H1 (cell line): ENCODE results near the gene KLHL34. TPM values are rescaled to one million over a fixed set of nuclear protein-coding genes. Genes with fewer than 3 reads are reported as not detected.

Experiments
- CTCF ChIA-PET: fragments of 300-600 bp; sonication (Branson Sonifier 250); formaldehyde crosslinking; loops from one replicate; lab custom pipeline; 2021; ENCODE audit not compliant: partially characterized antibody; lab: Charles Lee
- POLR2A ChIA-PET: fragments of 300-600 bp; sonication (Branson Sonifier 250); formaldehyde crosslinking; loops from one replicate; lab custom pipeline; 2021; ENCODE audit warnings: inconsistent platforms; ENCODE audit not compliant: partially characterized antibody; lab: Charles Lee
- DNase-seq, 2 experiments: peaks; one replicate each; pipeline versions ENCODE4 v3.0.0 to v3.0.0-alpha.2; 2010 to 2022; ENCODE audit warnings: low spot score in 2 of 2, low read depth in 1 of 2, mixed read lengths in 1 of 2
- FAIRE-seq: peaks from 2 replicates; lab custom pipeline; 2011; peaks lifted over from hg19 to GRCh38; lab: Jason Lieb, UNC
- H2AFZ ChIP-seq: 2 replicates; pipeline ENCODE4 v1.8.1; 2012; ENCODE audit warnings: low read length, inconsistent platforms
- H2AK5ac ChIP-seq: 2 replicates; pipeline ENCODE4 v1.6.1; 2013; ENCODE audit warnings: low read depth, low read length
- H2BK120ac ChIP-seq: replicated peaks from 2 replicates; pipeline ENCODE3; 2013; ENCODE audit warnings: low read depth, low read length, inconsistent platforms
- H2BK12ac ChIP-seq: 2 replicates; pipeline ENCODE4 v1.6.1; 2013; ENCODE audit warnings: low read depth, low read length
- H2BK15ac ChIP-seq: 2 replicates; pipeline ENCODE4 v1.6.1; 2013; ENCODE audit warnings: low read length
- H2BK20ac ChIP-seq: 2 replicates; pipeline ENCODE4 v1.6.1; 2013; ENCODE audit warnings: low read length
- H2BK5ac ChIP-seq: 2 replicates; pipeline ENCODE4 v1.6.1; 2013; ENCODE audit warnings: low read depth, low read length
- H3K14ac ChIP-seq: 2 replicates; pipeline ENCODE4 v1.6.1; 2013; ENCODE audit warnings: inconsistent platforms; ENCODE audit not compliant: insufficient read length
- H3K18ac ChIP-seq: 2 replicates; pipeline ENCODE4 v1.6.1; 2013; ENCODE audit warnings: low read length; ENCODE audit errors: extremely low read depth
- H3K23ac ChIP-seq: 2 replicates; pipeline ENCODE4 v1.6.1; 2013; ENCODE audit warnings: inconsistent platforms; ENCODE audit not compliant: insufficient read length
- H3K23me2 ChIP-seq: 2 replicates; pipeline ENCODE4 v1.6.1; 2013; ENCODE audit warnings: low read depth, low read length
- H3K27ac ChIP-seq: 2 replicates; pipeline ENCODE4 v1.6.1; 2011; ENCODE audit warnings: low read depth, low read length, inconsistent platforms
- H3K27me3 ChIP-seq, 4 experiments: replicated peaks in 1 of 4; 1 replicate in 1 of 4; 2 replicates in 3 of 4; pipeline versions ENCODE4 v1.6.1 to v1.8.1; 2011 to 2013; ENCODE audit warnings: low read length in 3 of 4, mild to moderate bottlenecking in 3 of 4, inconsistent platforms in 2 of 4, mixed read lengths in 2 of 4, moderate library complexity in 1 of 4; ENCODE audit not compliant: control insufficient read depth in 3 of 4, insufficient read depth in 3 of 4; ENCODE audit errors: extremely low read depth in 1 of 4
- H3K36me3 ChIP-seq, 4 experiments: 2 replicates each; pipeline versions ENCODE4 v1.6.1 to v1.8.1; 2011 to 2013; ENCODE audit warnings: mild to moderate bottlenecking in 4 of 4, low read length in 3 of 4, moderate library complexity in 2 of 4, control low read depth in 1 of 4, inconsistent platforms in 1 of 4; ENCODE audit not compliant: insufficient read depth in 4 of 4, control insufficient read depth in 2 of 4
- H3K4ac ChIP-seq: replicated peaks from 2 replicates; pipeline ENCODE3; 2013; ENCODE audit warnings: low read length, low read depth, mixed read lengths, inconsistent platforms; ENCODE audit not compliant: insufficient read length
- H3K4me1 ChIP-seq, 4 experiments: replicated peaks in 1 of 4; 1 replicate in 1 of 4; 2 replicates in 3 of 4; pipeline versions ENCODE4 v1.6.1 to v1.8.1; 2011 to 2013; ENCODE audit warnings: low read length in 3 of 4, inconsistent platforms in 2 of 4, mixed read lengths in 1 of 4; ENCODE audit not compliant: insufficient read depth in 4 of 4, control insufficient read depth in 3 of 4
- H3K4me2 ChIP-seq, 2 experiments: 2 replicates each; pipeline versions ENCODE4 v1.6.1 to v1.8.1; 2011 to 2013; ENCODE audit warnings: low read depth in 2 of 2, low read length in 2 of 2, control low read depth in 1 of 2, inconsistent platforms in 1 of 2, mild to moderate bottlenecking in 1 of 2; ENCODE audit not compliant: insufficient read depth in 1 of 2
- H3K4me3 ChIP-seq, 4 experiments: fragments of 200-600, 300-600 bp in 1 of 4; sonication (generic), shearing (Covaris generic), sonication (Bioruptor Twin) in 1 of 4; 2 replicates each; pipeline versions ENCODE4 v1.5.1 to v1.8.1; 2011 to 2016; ENCODE audit warnings: low read length in 4 of 4, low read depth in 3 of 4, control low read depth in 2 of 4, inconsistent platforms in 2 of 4, mild to moderate bottlenecking in 2 of 4, mixed read lengths in 1 of 4, moderate library complexity in 1 of 4; ENCODE audit not compliant: insufficient read depth in 2 of 4; ENCODE audit errors: extremely low read depth in 1 of 4
- H3K56ac ChIP-seq: replicated peaks from 2 replicates; pipeline ENCODE3; 2013; ENCODE audit warnings: low read depth, mild to moderate bottlenecking, mixed read lengths, low read length, inconsistent platforms; ENCODE audit not compliant: insufficient read length
- H3K79me1 ChIP-seq: 2 replicates; pipeline ENCODE4 v1.6.1; 2013; ENCODE audit warnings: low read depth, low read length, control low read depth
- H3K79me2 ChIP-seq, 2 experiments: 2 replicates each; pipeline versions ENCODE4 v1.6.1 to v1.8.1; 2012 to 2013; ENCODE audit warnings: low read length in 2 of 2, mild to moderate bottlenecking in 2 of 2, inconsistent platforms in 1 of 2; ENCODE audit not compliant: insufficient read depth in 2 of 2, control insufficient read depth in 1 of 2
- H3K9ac ChIP-seq, 4 experiments: replicated peaks in 1 of 4; 1 replicate in 1 of 4; 2 replicates in 3 of 4; pipeline versions ENCODE4 v1.6.1 to v1.8.1; 2011 to 2013; ENCODE audit warnings: low read depth in 3 of 4, low read length in 3 of 4, control low read depth in 2 of 4, mild to moderate bottlenecking in 2 of 4, moderate library complexity in 2 of 4, inconsistent platforms in 1 of 4; ENCODE audit errors: extremely low read depth in 1 of 4
- H3K9me3 ChIP-seq, 2 experiments: 2 replicates each; pipeline versions ENCODE4 v1.6.1 to v1.8.1; 2012 to 2013; ENCODE audit warnings: mild to moderate bottlenecking in 2 of 2, moderate library complexity in 2 of 2, control low read depth in 1 of 2, inconsistent platforms in 1 of 2, low read depth in 1 of 2, low read length in 1 of 2, mixed read lengths in 1 of 2; ENCODE audit not compliant: insufficient read depth in 2 of 2
- H4K20me1 ChIP-seq, 2 experiments: replicated peaks in 1 of 2; 2 replicates each; pipeline versions ENCODE3 to v1.8.1; 2011 to 2013; ENCODE audit warnings: inconsistent platforms in 2 of 2, low read length in 2 of 2, mild to moderate bottlenecking in 1 of 2; ENCODE audit not compliant: insufficient read depth in 2 of 2, control insufficient read depth in 1 of 2
- H4K5ac ChIP-seq: 2 replicates; pipeline ENCODE4 v1.6.1; 2013; ENCODE audit warnings: low read length, low read depth, mixed read lengths, inconsistent platforms; ENCODE audit not compliant: insufficient read length
- H4K8ac ChIP-seq: 2 replicates; pipeline ENCODE4 v1.8.0; 2013; ENCODE audit warnings: mild to moderate bottlenecking, moderate library complexity, low read length, inconsistent platforms; ENCODE audit not compliant: insufficient read depth; ENCODE audit errors: extremely low read depth
- H4K91ac ChIP-seq: replicated peaks from 2 replicates; pipeline ENCODE3; 2013; ENCODE audit warnings: low read length, mixed read lengths, inconsistent platforms; ENCODE audit not compliant: insufficient read length
- NANOG ChIP-seq: IDR thresholded peaks from 2 replicates; pipeline ENCODE4 v1.6.1; 2011; ENCODE audit warnings: low read length, low read depth, mild to moderate bottlenecking, inconsistent platforms; ENCODE audit not compliant: insufficient read depth, poor library complexity, severe bottlenecking
- WGBS, 2 experiments: shearing (Covaris generic) in 1 of 2; methylation state at CpG; one replicate each; pipeline versions ENCODE4 v1.1.6 to v1.1.7; 2013 to 2015; ENCODE audit warnings: low lambda C conversion rate in 2 of 2, mixed read lengths in 2 of 2, inconsistent platforms in 1 of 2, low coverage in 1 of 2, missing lambda C conversion rate in 1 of 2; ENCODE audit not compliant: insufficient replicate concordance in 2 of 2, insufficient coverage in 1 of 2, insufficient read length in 1 of 2; ENCODE audit errors: extremely low coverage in 1 of 2, missing lambda C conversion rate in 1 of 2; 5-methylcytosine and 5-hydroxymethylcytosine counted together
- polyA plus RNA-seq, 7 experiments: library from polyadenylated mRNA; depleted of rRNA in 3 of 7; stranded (reverse) in 5 of 7; unstranded in 2 of 7; fragments of >200 nt in 5 of 7; fragments of 200-250 nt in 2 of 7; gene quantifications; 1 replicate in 5 of 7; 2 replicates in 1 of 7; 4 replicates in 1 of 7; pipeline versions ENCODE4 v1.2.1 to v1.2.3, GENCODE V29; 2011 to 2013; ENCODE audit warnings: missing spikeins in 2 of 7, mixed read lengths in 2 of 7
- total RNA-seq: library from RNA; stranded (reverse); fragmentation: NEBNext Ultra II Directional; extraction: Animal tissue kit (Norgen Biotek cat#: 25700); gene quantifications from 2 replicates; pipeline ENCODE4 v1.2.1, GENCODE V29; 2021
- TF ChIP-seq, protein P1 (sequence below), 3 experiments: IDR thresholded peaks; 1 replicate in 2 of 3; 2 replicates in 1 of 3; pipeline versions ENCODE4 v1.5.1 to v1.6.1; 2011; ENCODE audit warnings: low read length in 3 of 3, mild to moderate bottlenecking in 3 of 3, inconsistent platforms in 2 of 3, low read depth in 1 of 3, moderate library complexity in 1 of 3; ENCODE audit not compliant: insufficient read depth in 1 of 3; ENCODE audit errors: control extremely low read depth in 1 of 3

The KLHL34 gene
- total and polyA plus RNA-seq, 2 of the 8 experiments (the other 6 are each of a cell fraction or from before 2014, with no cell fraction given), result not detected

DNA sequence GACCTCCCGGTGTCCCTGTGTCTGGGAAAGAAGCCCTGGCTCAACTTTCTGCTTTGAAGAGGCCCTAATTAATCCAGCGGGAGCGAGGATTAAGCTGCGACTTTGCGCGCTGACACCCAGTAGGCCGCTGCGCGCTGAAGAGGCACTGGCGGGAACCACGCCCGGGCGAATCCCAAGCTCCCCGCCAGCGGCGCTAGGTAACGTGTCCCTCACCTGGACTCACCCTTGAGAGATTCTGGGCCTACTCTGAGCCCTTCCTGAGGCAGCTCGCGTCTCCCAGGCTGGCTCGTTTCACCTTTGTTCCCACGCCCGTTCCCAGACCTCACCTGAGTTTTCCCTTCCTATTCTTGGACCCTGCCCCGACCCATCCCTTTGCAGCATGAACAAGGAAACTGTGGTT is 616 bp upstream of the KLHL34 start:
- Histone ChIP-seq H2AFZ (no peak overlapping the region), H3K56ac (no peak overlapping the region), H2BK5ac (no peak overlapping the region), H2AK5ac (no peak overlapping the region), H3K4me1 (no peaks in the 10 kb centered on the region), H4K91ac (no peak overlapping the region), H3K27me3 (no peaks in the 10 kb centered on the region), H3K14ac (no peak overlapping the region), H3K79me2 (no peaks in the 10 kb centered on the region), H2BK120ac (no peak overlapping the region), H3K4me3 (no peak overlapping the region; a peak in 1 of 8 replicates), H3K36me3 (no peaks in the 10 kb centered on the region), H4K8ac (no peak overlapping the region), H4K5ac (no peak overlapping the region), H3K23me2 (no peaks in the 10 kb centered on the region), H4K20me1 (no peaks in the 10 kb centered on the region), H3K4ac (no peak overlapping the region), H3K4me2 (peak overlapping the region in 1 of 2 experiments; percentile 18; a peak in 1 of 4 replicates), H2BK20ac (no peak overlapping the region), H3K9me3 (no peaks in the 10 kb centered on the region; a peak in 1 of 4 replicates), H3K9ac (no peak overlapping the region), H3K79me1 (no peaks in the 10 kb centered on the region), H3K18ac (no peak overlapping the region), H2BK15ac (no peak overlapping the region), H2BK12ac (no peak overlapping the region), H3K27ac (no peak overlapping the region), H3K23ac (no peak overlapping the region)
- FAIRE-seq (no peak), DNase-seq (no peak)
- 98% methylated on average over 7 of the region's 23 CpGs; no CpG with 5 or more reads in 1 of the 2 experiments for WGBS, 2 experiments
- ChIA-PET CTCF (no interaction called here), POLR2A (no interaction called here)
- TF ChIP-seq NANOG, result no peak
- TF ChIP-seq, protein P1, sequence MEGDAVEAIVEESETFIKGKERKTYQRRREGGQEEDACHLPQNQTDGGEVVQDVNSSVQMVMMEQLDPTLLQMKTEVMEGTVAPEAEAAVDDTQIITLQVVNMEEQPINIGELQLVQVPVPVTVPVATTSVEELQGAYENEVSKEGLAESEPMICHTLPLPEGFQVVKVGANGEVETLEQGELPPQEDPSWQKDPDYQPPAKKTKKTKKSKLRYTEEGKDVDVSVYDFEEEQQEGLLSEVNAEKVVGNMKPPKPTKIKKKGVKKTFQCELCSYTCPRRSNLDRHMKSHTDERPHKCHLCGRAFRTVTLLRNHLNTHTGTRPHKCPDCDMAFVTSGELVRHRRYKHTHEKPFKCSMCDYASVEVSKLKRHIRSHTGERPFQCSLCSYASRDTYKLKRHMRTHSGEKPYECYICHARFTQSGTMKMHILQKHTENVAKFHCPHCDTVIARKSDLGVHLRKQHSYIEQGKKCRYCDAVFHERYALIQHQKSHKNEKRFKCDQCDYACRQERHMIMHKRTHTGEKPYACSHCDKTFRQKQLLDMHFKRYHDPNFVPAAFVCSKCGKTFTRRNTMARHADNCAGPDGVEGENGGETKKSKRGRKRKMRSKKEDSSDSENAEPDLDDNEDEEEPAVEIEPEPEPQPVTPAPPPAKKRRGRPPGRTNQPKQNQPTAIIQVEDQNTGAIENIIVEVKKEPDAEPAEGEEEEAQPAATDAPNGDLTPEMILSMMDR (IDR thresholded peaks at IDR 0.05; ENCODE audit: control extremely low read depth in 1 of 3, insufficient read depth in 1 of 3, low read depth in 1 of 3, low read length in 3 of 3), result no peak
